Activated gamma-delta T cell treated with anti-CD3 and anti-CD28 coated beads, Interleukin-2, amount 50 U/mL, for 16 hours (primary cell): ENCODE results near the gene GSTK1.
A peak's percentile ranks its signal among the peaks of the same experiment; 100 is the strongest.

Source experiments
- DNase-seq: peaks from one replicate; pipeline ENCODE4 v3.0.0-alpha.2; 2020; ENCODE audit warnings: low read depth

The GSTK1 gene

GRCh38 chr7:143299346-143299745 lies 36.1 kb downstream of the GSTK1 start:
- DNase-seq = no peak

GRCh38 chr7:143299840-143300239 lies 36.6 kb downstream of the GSTK1 start:
- DNase-seq = peak; percentile 49

- no peak for DNase-seq
These were observed 38.0 kb downstream of the GSTK1 start for GRCh38 chr7:143300959-143301935.

- DNase-seq = no peak
These were observed 40.5 kb downstream of the GSTK1 start for GRCh38 chr7:143303733-143304132.

- DNase-seq = no peak
These were observed 41.7 kb downstream of the GSTK1 start for GRCh38 chr7:143304938-143305337.

GRCh38 chr7:143305423-143306070 lies 42.3 kb downstream of the GSTK1 start:
- DNase-seq = peak; percentile 52

- no peak for DNase-seq
These were observed 45.4 kb downstream of the GSTK1 start for GRCh38 chr7:143308632-143309031.

- no peak for DNase-seq
These were observed 50.9 kb downstream of the GSTK1 start for GRCh38 chr7:143314127-143314526.

GRCh38 chr7:143315776-143316175 lies 52.5 kb downstream of the GSTK1 start, which contains the start of gene CLCN1:
CLCN1 (plus strand) TSS chr7:143316111; CDS start chr7:143316213, 102 bp downstream.
- no peak for DNase-seq

- DNase-seq = no peak
These were observed 53.3 kb downstream of the GSTK1 start for GRCh38 chr7:143316492-143316891.

- DNase-seq = no peak
These were observed 55.4 kb downstream of the GSTK1 start for GRCh38 chr7:143318661-143319060.
